GM23338 (cell line): ENCODE results near the gene NPHP1. TPM values are rescaled to one million over a fixed set of nuclear protein-coding genes. Genes with fewer than 3 reads are reported as not detected.

Experiments
- ATAC-seq: fragments of 200-7000 bp; cut with Tn5 transposase; 3 replicates; pipeline ENCODE4 v1.9.1; 2020
- DNase-seq: peaks from one replicate; pipeline ENCODE4 v3.0.0-alpha.2; 2015; ENCODE audit warnings: low spot score
- H2AFZ ChIP-seq: fragments of 200-600 bp; sonication (generic); 2 replicates; pipeline ENCODE4 v1.8.0; 2016; ENCODE audit warnings: antibody characterized with exemption, mild to moderate bottlenecking, moderate library complexity
- H3F3A ChIP-seq: fragments of 200-600 bp; sonication (generic); replicated peaks from 2 replicates; pipeline ENCODE4 v1.8.0; 2017; ENCODE audit warnings: antibody characterized with exemption, mixed run types, low read depth
- H3K27ac ChIP-seq: fragments of 200-600 bp; sonication (generic); 2 replicates; pipeline ENCODE4 v1.6.1; 2016; ENCODE audit warnings: low read depth
- H3K27me3 ChIP-seq: fragments of 200-600 bp; sonication (generic); 2 replicates; pipeline ENCODE4 v1.8.0; 2016; ENCODE audit warnings: mild to moderate bottlenecking, mixed run types, moderate library complexity; ENCODE audit not compliant: insufficient read depth
- H3K36me3 ChIP-seq: fragments of 200-600 bp; sonication (generic); 2 replicates; pipeline ENCODE4 v1.8.0; 2016; ENCODE audit warnings: mild to moderate bottlenecking; ENCODE audit not compliant: insufficient read depth
- H3K4me1 ChIP-seq: fragments of 200-600 bp; sonication (generic); 2 replicates; pipeline ENCODE4 v1.8.0; 2016; ENCODE audit warnings: mild to moderate bottlenecking, moderate library complexity; ENCODE audit not compliant: insufficient read depth
- H3K4me2 ChIP-seq: fragments of 200-600 bp; sonication (generic); 2 replicates; pipeline ENCODE4 v1.7.1; 2017; ENCODE audit warnings: mixed run types
- H3K4me3 ChIP-seq: fragments of 200-600 bp; sonication (generic); 2 replicates; pipeline ENCODE4 v1.6.1; 2016; ENCODE audit warnings: mixed run types
- H3K79me2 ChIP-seq: fragments of 200-600 bp; sonication (generic); replicated peaks from 2 replicates; pipeline ENCODE4 v1.8.0; 2017; ENCODE audit warnings: mild to moderate bottlenecking; ENCODE audit not compliant: insufficient read depth
- H3K9me2 ChIP-seq: fragments of 200-600 bp; sonication (generic); 2 replicates; pipeline ENCODE4 v1.8.0; 2017; ENCODE audit not compliant: insufficient read depth
- H4K20me1 ChIP-seq: fragments of 200-600 bp; sonication (generic); replicated peaks from 2 replicates; pipeline ENCODE4 v1.8.0; 2017; ENCODE audit warnings: mild to moderate bottlenecking; ENCODE audit not compliant: insufficient read depth
- H3K27ac Mint-ChIP-seq: 2 replicates; pipeline ENCODE4 v1.8.0; 2020; ENCODE audit warnings: inconsistent platforms, mild to moderate bottlenecking, moderate library complexity, mixed read lengths
- H3K27me3 Mint-ChIP-seq: 3 replicates; pipeline ENCODE4 v1.8.0; 2022; ENCODE audit warnings: low read depth, mild to moderate bottlenecking, moderate library complexity, mixed read lengths, inconsistent platforms; ENCODE audit not compliant: insufficient read depth, poor library complexity
- H3K36me3 Mint-ChIP-seq: 3 replicates; pipeline ENCODE4 v1.8.0; 2021; ENCODE audit warnings: low read depth, mild to moderate bottlenecking, inconsistent platforms, moderate library complexity, mixed read lengths
- H3K4me1 Mint-ChIP-seq: 3 replicates; pipeline ENCODE4 v1.8.0; 2020; ENCODE audit warnings: mild to moderate bottlenecking, inconsistent platforms, mixed read lengths
- H3K4me3 Mint-ChIP-seq: 3 replicates; pipeline ENCODE4 v1.8.0; 2021; ENCODE audit warnings: moderate library complexity, mild to moderate bottlenecking, inconsistent platforms, mixed read lengths
- H3K9me3 Mint-ChIP-seq: 3 replicates; pipeline ENCODE4 v1.8.0; 2020; ENCODE audit warnings: moderate library complexity, mild to moderate bottlenecking, inconsistent platforms, mixed read lengths
- CREB1 ChIP-seq: fragments of 250-450 bp; sonication (Bioruptor Pico); IDR thresholded peaks from 2 replicates; pipeline ENCODE4 v1.5.0; 2020; ENCODE audit warnings: low read depth, mild to moderate bottlenecking, moderate library complexity
- CTCF ChIP-seq, 2 experiments: fragments of 200-600 bp in 1 of 2; sonication (generic) in 1 of 2; conservative IDR thresholded peaks; 2 replicates each; pipeline versions ENCODE4 v1.5.1 to v1.6.1; 2016 to 2017; ENCODE audit warnings: antibody characterized with exemption in 2 of 2, low read depth in 2 of 2, mild to moderate bottlenecking in 2 of 2, moderate library complexity in 1 of 2
- EZH2 ChIP-seq: fragments of 200-600 bp; sonication (generic); IDR thresholded peaks from one replicate; pipeline ENCODE4 v1.8.0; 2017; ENCODE audit warnings: antibody characterized with exemption, mild to moderate bottlenecking, low read depth; ENCODE audit not compliant: unreplicated experiment
- EZH2phosphoT487 ChIP-seq: fragments of 200-600 bp; sonication (generic); IDR thresholded peaks from one replicate; pipeline ENCODE4 v1.8.1; 2018; ENCODE audit warnings: antibody characterized with exemption; ENCODE audit not compliant: unreplicated experiment
- JUNB ChIP-seq: IDR thresholded peaks from one replicate; pipeline ENCODE4 v1.6.1; 2016; ENCODE audit warnings: antibody characterized with exemption; ENCODE audit not compliant: unreplicated experiment
- NANOG ChIP-seq: IDR thresholded peaks from 2 replicates; pipeline ENCODE4 v1.6.1; 2016; ENCODE audit warnings: antibody characterized with exemption, borderline replicate concordance
- POLR2AphosphoS5 ChIP-seq: IDR thresholded peaks from 2 replicates; pipeline ENCODE4 v1.6.1; 2016; ENCODE audit warnings: antibody characterized with exemption, low read depth
- STAT1 ChIP-seq: IDR thresholded peaks from one replicate; pipeline ENCODE4 v1.6.1; 2016; ENCODE audit warnings: antibody characterized with exemption; ENCODE audit not compliant: unreplicated experiment
- ZNF114 ChIP-seq: fragments of 250-450 bp; sonication (Bioruptor Pico); IDR thresholded peaks from 2 replicates; pipeline ENCODE4 v1.5.0; 2020; ENCODE audit warnings: mild to moderate bottlenecking, moderate library complexity
- ZNF331 ChIP-seq: fragments of 250-450 bp; sonication (Bioruptor Pico); IDR thresholded peaks from 2 replicates; pipeline ENCODE4 v1.5.0; 2020; ENCODE audit warnings: low read depth, mild to moderate bottlenecking, moderate library complexity
- polyA plus RNA-seq: library from polyadenylated mRNA; unstranded; fragments of >200 nt; fragmentation: Nextera tagmentation; extraction: Ambion mirVana; gene quantifications from 2 replicates; pipeline ENCODE4 v1.2.1, GENCODE V29; 2016
- total RNA-seq: library from RNA; depleted of rRNA; stranded (reverse); fragments of >200 nt; shearing (Covaris generic); gene quantifications from 2 replicates; pipeline ENCODE4 v1.2.3, GENCODE V29; 2014
- TF ChIP-seq, protein P1 (sequence below): IDR thresholded peaks from one replicate; pipeline ENCODE4 v1.6.1; 2018; ENCODE audit warnings: antibody characterized with exemption; ENCODE audit not compliant: unreplicated experiment
- TF ChIP-seq, protein P2 (sequence below): IDR thresholded peaks from 2 replicates; pipeline ENCODE4 v1.6.1; 2016; ENCODE audit warnings: antibody characterized with exemption
- TF ChIP-seq, protein P3 (sequence below): fragments of 250-450 bp; sonication (Bioruptor Pico); IDR thresholded peaks from 2 replicates; pipeline ENCODE4 v1.5.0; 2020; ENCODE audit warnings: mild to moderate bottlenecking, moderate library complexity

The NPHP1 gene
- total and polyA plus RNA-seq, 2 experiments from 2014 or later = 4.6 to 10.0 TPM

DNA sequence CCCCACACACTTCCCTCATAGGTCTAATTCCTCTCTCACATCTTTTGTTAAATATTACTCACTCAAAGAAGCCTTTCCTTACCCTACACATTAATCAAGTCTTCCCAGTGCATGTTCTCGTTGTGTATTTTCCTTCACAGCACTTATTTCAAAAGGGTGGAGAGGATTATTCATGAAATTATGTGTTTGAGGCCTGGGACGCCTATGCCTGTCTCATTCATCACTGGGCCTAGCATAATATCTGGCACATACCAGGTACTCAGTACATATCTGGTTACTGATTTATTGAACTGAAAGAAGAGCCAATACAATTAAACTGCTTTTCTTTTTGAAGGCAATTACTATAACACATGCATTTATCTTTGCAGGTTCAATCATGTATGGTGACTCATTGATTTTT lies 74.1 kb downstream of the NPHP1 start:
- H3K4me1 Mint-ChIP-seq = no peaks in the 10 kb centered on the region
- no peaks in the 10 kb centered on the region for H3K9me2 ChIP-seq
- no peak overlapping the region for H3K4me3 Mint-ChIP-seq
- ATAC-seq = no peak
- no peak overlapping the region for H2AFZ ChIP-seq
- H3K9me3 Mint-ChIP-seq = 0 out of 3 replicates have a peak, but pooled peaks cover 2% of the 10 kb centered on the region
- peaks cover 2% of the 10 kb centered on the region for H3K27me3 Mint-ChIP-seq
- no peak overlapping the region for H3K4me3 ChIP-seq
- no peaks in the 10 kb centered on the region for H3K36me3 ChIP-seq
- no peak for DNase-seq
- H3K27me3 ChIP-seq = no peaks in the 10 kb centered on the region
- H3K79me2 ChIP-seq = no peaks in the 10 kb centered on the region
- no peaks in the 10 kb centered on the region for H3K36me3 Mint-ChIP-seq
- no peaks in the 10 kb centered on the region for H3K4me1 ChIP-seq
- H4K20me1 ChIP-seq = no peaks in the 10 kb centered on the region
- TF ChIP-seq CREB1 (no peak), EZH2 (no peak), ZNF114 (CRISPR knock-in tag) (no peak), ZNF331 (CRISPR knock-in tag) (no peak), CTCF (conservative IDR thresholded peaks at IDR 0.05; ENCODE audit: low read depth in 2 of 2) (no peak), JUNB (no peak), POLR2AphosphoS5 (no peak), EZH2phosphoT487 (no peak), STAT1 (no peak), NANOG (no peak)
- TF ChIP-seq, protein P1, sequence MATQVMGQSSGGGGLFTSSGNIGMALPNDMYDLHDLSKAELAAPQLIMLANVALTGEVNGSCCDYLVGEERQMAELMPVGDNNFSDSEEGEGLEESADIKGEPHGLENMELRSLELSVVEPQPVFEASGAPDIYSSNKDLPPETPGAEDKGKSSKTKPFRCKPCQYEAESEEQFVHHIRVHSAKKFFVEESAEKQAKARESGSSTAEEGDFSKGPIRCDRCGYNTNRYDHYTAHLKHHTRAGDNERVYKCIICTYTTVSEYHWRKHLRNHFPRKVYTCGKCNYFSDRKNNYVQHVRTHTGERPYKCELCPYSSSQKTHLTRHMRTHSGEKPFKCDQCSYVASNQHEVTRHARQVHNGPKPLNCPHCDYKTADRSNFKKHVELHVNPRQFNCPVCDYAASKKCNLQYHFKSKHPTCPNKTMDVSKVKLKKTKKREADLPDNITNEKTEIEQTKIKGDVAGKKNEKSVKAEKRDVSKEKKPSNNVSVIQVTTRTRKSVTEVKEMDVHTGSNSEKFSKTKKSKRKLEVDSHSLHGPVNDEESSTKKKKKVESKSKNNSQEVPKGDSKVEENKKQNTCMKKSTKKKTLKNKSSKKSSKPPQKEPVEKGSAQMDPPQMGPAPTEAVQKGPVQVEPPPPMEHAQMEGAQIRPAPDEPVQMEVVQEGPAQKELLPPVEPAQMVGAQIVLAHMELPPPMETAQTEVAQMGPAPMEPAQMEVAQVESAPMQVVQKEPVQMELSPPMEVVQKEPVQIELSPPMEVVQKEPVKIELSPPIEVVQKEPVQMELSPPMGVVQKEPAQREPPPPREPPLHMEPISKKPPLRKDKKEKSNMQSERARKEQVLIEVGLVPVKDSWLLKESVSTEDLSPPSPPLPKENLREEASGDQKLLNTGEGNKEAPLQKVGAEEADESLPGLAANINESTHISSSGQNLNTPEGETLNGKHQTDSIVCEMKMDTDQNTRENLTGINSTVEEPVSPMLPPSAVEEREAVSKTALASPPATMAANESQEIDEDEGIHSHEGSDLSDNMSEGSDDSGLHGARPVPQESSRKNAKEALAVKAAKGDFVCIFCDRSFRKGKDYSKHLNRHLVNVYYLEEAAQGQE = no peak
- TF ChIP-seq, protein P2, sequence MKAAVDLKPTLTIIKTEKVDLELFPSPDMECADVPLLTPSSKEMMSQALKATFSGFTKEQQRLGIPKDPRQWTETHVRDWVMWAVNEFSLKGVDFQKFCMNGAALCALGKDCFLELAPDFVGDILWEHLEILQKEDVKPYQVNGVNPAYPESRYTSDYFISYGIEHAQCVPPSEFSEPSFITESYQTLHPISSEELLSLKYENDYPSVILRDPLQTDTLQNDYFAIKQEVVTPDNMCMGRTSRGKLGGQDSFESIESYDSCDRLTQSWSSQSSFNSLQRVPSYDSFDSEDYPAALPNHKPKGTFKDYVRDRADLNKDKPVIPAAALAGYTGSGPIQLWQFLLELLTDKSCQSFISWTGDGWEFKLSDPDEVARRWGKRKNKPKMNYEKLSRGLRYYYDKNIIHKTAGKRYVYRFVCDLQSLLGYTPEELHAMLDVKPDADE = no peak
- TF ChIP-seq, protein P3, sequence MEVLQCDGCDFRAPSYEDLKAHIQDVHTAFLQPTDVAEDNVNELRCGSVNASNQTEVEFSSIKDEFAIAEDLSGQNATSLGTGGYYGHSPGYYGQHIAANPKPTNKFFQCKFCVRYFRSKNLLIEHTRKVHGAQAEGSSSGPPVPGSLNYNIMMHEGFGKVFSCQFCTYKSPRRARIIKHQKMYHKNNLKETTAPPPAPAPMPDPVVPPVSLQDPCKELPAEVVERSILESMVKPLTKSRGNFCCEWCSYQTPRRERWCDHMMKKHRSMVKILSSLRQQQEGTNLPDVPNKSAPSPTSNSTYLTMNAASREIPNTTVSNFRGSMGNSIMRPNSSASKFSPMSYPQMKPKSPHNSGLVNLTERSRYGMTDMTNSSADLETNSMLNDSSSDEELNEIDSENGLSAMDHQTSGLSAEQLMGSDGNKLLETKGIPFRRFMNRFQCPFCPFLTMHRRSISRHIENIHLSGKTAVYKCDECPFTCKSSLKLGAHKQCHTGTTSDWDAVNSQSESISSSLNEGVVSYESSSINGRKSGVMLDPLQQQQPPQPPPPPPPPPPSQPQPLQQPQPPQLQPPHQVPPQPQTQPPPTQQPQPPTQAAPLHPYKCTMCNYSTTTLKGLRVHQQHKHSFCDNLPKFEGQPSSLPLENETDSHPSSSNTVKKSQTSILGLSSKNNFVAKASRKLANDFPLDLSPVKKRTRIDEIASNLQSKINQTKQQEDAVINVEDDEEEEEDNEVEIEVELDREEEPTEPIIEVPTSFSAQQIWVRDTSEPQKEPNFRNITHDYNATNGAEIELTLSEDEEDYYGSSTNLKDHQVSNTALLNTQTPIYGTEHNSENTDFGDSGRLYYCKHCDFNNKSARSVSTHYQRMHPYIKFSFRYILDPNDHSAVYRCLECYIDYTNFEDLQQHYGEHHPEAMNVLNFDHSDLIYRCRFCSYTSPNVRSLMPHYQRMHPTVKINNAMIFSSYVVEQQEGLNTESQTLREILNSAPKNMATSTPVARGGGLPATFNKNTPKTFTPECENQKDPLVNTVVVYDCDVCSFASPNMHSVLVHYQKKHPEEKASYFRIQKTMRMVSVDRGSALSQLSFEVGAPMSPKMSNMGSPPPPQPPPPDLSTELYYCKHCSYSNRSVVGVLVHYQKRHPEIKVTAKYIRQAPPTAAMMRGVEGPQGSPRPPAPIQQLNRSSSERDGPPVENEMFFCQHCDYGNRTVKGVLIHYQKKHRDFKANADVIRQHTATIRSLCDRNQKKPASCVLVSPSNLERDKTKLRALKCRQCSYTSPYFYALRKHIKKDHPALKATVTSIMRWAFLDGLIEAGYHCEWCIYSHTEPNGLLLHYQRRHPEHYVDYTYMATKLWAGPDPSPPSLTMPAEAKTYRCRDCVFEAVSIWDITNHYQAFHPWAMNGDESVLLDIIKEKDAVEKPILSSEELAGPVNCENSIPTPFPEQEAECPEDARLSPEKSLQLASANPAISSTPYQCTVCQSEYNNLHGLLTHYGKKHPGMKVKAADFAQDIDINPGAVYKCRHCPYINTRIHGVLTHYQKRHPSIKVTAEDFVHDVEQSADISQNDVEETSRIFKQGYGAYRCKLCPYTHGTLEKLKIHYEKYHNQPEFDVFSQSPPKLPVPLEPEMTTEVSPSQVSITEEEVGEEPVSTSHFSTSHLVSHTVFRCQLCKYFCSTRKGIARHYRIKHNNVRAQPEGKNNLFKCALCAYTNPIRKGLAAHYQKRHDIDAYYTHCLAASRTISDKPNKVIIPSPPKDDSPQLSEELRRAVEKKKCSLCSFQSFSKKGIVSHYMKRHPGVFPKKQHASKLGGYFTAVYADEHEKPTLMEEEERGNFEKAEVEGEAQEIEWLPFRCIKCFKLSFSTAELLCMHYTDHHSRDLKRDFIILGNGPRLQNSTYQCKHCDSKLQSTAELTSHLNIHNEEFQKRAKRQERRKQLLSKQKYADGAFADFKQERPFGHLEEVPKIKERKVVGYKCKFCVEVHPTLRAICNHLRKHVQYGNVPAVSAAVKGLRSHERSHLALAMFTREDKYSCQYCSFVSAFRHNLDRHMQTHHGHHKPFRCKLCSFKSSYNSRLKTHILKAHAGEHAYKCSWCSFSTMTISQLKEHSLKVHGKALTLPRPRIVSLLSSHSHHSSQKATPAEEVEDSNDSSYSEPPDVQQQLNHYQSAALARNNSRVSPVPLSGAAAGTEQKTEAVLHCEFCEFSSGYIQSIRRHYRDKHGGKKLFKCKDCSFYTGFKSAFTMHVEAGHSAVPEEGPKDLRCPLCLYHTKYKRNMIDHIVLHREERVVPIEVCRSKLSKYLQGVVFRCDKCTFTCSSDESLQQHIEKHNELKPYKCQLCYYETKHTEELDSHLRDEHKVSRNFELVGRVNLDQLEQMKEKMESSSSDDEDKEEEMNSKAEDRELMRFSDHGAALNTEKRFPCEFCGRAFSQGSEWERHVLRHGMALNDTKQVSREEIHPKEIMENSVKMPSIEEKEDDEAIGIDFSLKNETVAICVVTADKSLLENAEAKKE (CRISPR knock-in tag) = no peak
- H3K4me2 ChIP-seq = no peak overlapping the region
- no peak overlapping the region for H3K27ac Mint-ChIP-seq
- H3F3A ChIP-seq = no peaks in the 10 kb centered on the region
- no peak overlapping the region for H3K27ac ChIP-seq
